Fibroblast of gingiva (primary cell): Measurements from ENCODE around the gene SRXN1.

ENCODE experiments used
- DNase-seq: peaks from one replicate; pipeline ENCODE4 v3.0.0-alpha.2; 2011; ENCODE audit warnings: low read depth

SRXN1 gene

DNA sequence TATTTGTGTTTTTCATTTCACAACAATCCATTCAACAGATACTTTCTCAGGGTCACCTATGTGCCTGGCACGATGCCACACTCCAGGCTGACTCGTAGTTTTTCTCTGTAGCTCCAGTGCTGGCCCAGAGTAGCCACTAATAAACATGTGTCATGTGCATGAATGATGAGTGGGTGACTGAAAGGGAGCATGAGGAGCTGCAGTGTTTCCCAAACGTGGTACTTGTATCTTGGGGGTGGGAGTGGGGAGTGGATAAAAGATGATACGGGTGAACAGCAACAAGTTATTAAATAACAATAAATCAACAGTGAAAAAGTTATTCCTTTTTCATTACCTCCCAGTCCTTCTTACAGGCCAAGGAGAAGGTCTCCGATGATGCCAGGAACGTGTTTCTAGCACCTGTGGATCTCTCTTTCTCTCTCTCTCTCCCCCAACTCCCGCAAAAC, 17.1 kb downstream of the SRXN1 start:
- no peak for DNase-seq

DNA sequence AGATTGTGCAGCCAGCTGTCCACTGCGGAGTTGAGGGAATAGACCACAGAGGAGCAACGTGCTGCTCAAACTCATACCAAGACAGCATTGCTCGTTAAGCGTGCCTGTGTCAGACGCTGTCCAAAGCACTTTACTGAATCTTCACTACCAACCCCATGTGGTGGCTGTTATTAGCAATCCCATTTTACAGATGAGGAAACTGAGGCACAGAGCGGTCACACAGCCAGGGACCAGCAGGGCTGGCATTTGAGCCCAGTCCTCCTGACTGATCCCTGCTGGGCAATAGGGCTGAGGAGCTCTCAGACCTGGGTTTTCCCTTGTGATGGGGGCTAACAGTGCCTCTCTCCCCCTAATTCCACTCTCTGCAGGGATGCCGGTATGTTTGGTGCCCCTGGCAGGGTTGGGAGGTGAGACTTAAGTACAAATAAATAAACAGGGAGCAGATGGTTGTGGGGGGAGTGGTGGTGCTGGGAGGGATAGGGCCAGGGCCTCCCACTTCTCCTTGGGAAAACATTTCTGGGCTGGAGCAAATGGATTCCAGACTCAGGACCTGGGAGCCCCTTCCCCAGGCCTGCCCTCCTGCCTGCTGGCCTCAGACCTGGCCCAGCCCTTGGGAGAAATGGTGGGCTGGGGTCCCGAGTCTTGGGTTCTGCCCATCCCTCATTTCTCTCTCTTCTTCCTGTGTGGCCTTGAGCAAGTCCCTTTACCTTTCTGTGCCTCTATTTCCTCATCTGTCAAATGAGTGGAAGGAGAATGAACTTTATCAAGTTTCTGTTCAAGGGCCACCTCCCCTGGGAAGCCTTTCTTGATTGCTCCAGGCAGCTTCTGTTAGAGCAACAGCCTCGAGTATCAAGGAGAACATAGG, 17.7 kb downstream of the SRXN1 start:
- no peak for DNase-seq

GRCh38 chr20:634148-634925, 18.7 kb downstream of the SRXN1 start:
- DNase-seq: no peak

GRCh38 chr20:631101-631500, 21.9 kb downstream of the SRXN1 start:
- DNase-seq: no peak

GRCh38 chr20:626579-626978, 26.4 kb downstream of the SRXN1 start:
- no peak for DNase-seq

DNA sequence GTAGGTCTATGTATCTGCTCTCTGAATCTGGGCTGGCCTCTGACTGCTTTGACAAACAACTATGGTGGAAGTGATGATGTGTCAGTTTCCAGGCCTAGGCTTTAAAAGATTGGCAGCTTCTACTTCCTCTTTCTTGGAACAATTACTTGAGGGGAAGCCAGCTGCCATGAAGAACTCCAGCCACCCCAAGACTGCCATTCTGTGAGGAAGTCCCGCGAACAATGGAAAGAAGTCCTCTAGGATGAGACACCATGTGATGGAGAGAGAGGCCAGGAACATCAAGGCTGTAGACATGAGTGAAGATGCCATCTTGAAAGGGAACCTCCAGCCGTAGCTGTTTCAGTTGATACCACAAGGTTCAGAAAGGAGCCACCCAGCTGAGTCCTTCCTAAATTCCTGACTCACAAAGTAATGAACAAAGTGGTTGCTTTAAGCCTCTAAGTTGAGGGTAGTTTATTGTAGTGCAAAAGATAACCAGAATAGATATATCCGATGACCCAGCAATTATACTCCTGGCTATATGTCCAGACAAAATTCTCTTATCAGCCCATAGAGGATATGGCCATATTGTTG, 27.6 kb downstream of the SRXN1 start:
- DNase-seq: no peak

GRCh38 chr20:623704-624103, 29.3 kb downstream of the SRXN1 start:
- DNase-seq: no peak

DNA sequence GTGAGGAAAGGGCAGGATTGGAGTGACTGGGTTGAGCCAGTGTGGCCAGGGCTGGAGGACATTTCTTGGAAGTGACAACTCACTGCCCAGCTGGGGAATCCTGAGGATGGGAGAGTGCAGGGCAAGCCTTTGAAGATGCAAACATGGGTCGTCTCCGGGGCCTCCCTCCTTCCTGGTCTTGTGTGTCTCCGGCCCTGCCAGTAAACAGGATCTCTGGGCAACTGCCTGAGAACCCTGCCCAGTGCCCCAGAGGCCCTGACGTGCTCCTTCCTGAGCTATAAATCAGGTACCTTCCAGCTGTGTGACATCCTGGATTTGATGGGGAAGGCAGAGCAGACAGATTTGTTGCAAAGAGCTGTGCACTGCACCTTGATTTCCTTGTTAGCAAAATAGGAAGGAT, 30.0 kb downstream of the SRXN1 start:
- no peak for DNase-seq

DNA sequence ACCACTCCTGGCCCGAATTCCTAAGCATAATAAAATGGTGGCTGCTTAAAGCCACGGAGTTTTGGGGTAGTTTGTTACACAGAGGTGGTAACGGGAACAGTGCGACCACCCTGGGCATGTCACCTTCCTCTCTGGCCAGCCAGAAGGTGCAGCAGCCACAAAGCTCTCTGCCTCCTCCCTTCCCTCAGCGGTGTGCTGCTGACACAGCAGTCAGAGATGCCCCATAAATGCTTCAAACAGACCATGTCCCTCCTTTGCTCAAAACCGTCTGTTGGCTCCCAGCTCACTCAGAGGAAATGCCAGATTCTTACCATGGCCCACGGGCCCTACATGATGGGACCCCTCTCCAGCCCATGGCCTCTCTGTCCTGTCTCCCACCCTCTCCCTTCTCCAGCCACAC, 30.8 kb downstream of the SRXN1 start:
- no peak for DNase-seq

- no peak for DNase-seq
Observed at GRCh38 chr20:621125-621756, 31.8 kb downstream of the SRXN1 start.

DNA sequence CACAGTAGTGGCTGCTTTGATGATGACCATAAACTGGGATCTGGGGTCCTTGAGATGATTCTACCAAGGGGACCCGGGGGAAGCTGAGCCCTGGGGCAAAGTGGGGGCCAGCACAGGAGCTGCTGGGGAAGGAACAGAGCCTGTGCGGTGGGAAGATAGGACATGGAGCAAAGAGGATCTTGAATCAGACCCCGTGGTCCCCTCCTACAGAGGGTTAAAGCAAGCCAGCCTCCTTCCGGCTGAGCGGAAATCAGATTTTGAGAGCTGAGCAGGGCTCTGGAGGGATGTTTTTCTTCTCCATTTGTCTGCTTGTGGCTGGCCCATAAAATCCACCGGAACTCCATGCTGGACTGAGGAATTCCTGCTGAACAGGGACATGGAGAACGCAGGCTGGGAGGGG, 32.8 kb downstream of the SRXN1 start:
- DNase-seq: no peak

DNA sequence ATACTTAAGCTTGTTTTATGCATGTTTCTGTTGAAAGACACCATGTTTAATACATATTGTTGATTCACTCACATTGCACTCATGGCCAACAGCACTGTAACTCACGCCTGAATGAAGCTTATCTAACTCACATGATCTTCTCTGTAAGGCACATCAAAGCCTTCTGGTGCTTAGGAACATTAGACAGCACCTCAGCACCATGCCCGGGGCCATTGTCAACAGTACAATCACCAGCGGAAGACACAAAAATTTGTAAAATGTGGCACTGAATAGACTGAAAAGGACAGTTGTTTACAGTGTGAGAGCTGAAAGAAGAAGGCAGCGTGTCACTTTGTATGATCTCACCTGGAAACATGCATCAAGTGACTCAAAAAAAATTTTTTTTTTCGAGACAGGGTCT, 34.0 kb downstream of the SRXN1 start:
- no peak for DNase-seq

DNA sequence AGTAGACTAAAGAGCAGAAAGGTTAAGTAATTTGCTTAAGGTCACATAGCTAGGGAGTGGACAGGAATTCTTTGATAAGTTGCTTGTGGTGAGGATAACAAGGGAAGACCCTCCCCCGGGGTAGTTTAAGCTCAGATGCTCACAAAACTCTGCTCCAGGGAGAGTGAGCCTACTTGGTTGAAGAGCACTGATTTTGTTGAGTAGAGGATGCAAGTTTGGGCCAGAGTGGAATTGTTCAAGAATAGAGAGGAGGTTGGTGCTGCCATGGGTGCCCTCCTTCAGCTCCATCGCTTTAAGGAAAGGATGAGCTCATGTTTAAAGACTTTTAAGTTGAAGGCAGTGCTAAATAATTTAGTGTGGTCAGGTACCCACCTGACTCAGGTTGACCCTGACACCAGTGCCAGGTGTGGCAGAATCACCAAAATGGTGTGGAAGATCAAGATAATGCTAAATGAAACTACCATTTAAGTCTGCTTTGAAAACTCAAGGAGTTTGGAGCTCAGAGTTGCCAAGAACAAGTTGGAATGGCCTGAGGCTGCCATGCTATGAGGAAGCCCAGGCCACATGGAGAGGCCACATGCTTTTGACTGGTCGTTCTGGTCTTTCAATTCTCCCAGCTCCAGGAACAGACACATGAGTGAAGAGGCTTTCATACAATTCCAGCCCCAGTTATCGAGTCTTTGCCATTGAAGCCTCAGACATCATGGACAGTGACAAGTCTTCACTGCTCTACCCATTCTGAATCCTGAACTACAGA, 34.9 kb downstream of the SRXN1 start:
- no peak for DNase-seq

GRCh38 chr20:615514-615913, 37.5 kb downstream of the SRXN1 start:
- DNase-seq: no peak

DNA sequence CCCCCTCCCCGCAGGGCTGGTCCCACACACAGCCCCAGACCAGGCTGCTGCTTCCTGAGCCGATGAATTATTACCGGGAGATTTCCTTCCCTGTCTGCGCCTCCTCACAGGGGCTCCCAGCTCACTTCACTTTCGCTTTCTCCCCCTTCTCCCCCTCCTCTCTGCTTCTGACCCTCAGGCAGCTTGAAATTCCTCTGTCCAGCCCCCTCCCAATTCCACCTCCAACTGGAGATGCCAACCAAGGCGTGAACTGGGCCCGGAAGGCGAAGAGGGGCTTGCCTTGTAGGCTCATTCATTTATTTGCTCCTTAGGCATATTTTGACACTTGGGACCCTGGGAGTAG, 41.2 kb downstream of the SRXN1 start:
- DNase-seq: no peak

DNA sequence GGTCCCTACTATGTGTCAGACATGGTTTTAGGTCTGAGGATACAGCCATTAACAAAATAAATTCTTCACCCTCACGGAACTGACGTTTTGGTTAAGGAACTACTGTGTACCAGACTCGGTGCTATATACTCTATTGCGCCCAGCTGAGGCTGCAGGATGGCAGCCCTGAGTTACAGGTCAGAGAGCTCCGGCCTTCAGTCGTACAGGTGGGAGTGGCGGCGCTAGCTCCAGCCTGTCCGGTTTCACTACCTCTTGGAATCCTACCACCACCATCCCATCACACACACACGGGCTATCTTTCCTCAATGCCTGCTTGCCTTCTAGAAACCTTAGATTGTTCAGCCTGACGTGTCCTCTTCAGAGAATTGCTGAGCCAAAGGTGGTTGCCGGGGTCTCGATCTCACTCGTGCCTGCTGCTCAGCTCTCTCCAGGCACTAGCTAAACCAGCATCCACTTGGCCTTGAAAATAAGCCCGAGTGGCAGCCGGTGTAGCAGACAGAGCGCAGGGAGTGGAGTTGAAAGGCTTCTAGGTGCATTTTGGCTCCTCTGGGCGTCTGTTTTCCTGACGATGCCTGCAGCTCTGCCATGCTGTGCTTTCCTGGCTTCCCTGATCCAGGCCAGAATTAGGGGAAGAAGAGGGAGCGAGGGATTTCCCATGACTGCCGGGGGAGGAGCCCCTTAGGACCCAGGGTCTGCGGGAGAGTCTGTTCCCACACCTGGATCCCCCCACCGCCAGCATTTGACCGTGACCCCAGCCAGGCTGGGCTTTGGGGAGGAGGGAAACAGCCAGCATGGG, 41.8 kb downstream of the SRXN1 start:
- no peak for DNase-seq

DNA sequence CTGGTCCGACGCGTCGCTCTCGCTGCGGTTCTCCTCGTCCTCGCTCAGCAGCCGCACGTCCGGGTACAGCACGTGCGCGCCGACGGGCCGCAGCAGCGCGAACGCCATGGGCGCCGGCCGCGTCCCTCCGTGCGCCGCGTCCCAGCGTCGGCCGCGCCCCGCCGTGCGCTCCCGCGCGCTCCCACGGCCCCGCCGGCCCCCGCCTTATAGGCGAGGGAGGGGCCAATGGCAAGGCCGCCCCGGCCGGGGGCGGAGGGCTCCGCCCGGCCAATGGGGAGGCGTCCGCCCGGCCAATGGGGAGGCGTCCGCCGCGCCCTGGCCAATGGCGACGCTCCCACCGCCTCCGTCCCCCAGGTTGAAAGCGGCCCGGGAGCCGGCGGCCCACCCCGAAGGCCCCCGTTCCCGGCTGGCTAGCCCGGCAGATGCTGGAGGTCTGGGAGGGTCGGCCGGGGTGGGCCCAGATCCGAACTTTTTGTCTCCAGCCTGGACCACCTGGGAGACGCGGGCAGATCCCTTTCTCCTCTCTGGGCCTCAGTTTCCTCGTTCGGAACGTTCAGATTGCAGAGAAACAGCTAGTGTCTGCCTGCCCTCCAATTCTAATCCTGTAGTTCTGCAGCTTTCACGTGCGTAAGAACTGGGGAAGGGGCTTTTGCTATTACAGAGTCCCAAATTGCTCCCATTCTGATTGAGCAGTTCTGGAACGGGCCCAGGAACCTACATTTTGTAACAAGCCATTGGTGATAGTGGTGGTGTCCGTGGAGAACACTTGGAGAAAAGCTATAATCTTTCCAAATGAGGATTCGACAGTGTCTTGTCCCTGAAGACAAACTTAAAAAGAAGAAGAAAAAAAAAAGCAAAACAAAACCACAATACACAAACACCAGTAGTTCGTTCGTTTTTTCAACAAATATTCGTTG, 42.6 kb downstream of the SRXN1 start, which contains the start of gene TCF15:
TCF15 (minus strand) TSS at position 180 of the 917 bp plus-strand sequence; CDS start at position 108, 72 bp downstream.
- no peak for DNase-seq

DNA sequence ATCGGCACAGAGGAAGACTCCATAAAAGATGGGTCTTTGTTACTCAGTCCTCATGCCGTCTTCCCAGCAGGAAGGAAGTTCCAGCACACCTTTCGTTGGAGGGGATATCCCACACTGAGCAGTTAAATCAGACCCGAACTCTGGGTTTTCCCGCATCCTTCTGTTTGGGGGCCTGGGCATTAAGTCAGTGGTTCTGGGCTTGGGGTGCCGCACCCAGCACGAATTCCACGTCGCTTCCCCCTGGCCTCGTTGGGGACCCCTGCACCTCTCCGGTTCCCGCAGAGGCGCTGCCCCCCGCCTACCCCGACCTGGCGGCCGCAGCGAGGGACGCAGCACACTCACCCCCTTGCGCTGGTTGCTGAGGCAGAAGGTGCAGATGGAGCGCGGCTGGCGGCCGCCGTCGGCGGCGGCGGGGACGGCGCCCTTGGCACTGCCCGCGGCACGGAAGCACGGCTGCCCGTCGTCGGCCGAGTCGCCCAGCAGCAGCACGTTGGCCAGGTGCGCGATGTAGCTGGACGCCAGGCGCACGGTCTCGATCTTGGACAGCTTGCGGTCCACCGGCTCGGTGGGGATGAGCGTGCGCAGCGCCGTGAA, 43.5 kb downstream of the SRXN1 start:
- no peak for DNase-seq

- no peak for DNase-seq
Observed at GRCh38 chr20:608970-609369, 44.0 kb downstream of the SRXN1 start.
